Measurements from ENCODE around the gene ADGRD1.

- TF ChIP-seq CTCF (IDR thresholded peaks at IDR 0.05): no peak
- TF ChIP-seq RAD21 (IDR thresholded peaks at IDR 0.05; ENCODE audit: low read length): no peak
- no peak for TF ChIP-seq GATA2 (CRISPR knock-in tag; IDR thresholded peaks at IDR 0.05)
- no peak for TF ChIP-seq TEAD4 (IDR thresholded peaks at IDR 0.05; ENCODE audit: borderline replicate concordance, insufficient read depth)
These were observed 64.4 kb downstream of the ADGRD1 start for GRCh38 chr12:131018019-131018620.

Measured in SK-N-SH (cell line).